GM21390 (cell line): ENCODE data around the gene HS3ST4.
"Not testable (repeated sequence)": the region's sequence is repeated elsewhere in the genome, so short reads cannot be mapped to it uniquely, and the experiment has no call there.

ENCODE experiments used
- ATAC-seq: cut with Tn5 transposase; IDR thresholded peaks from one replicate; pipeline ENCODE4 v1.9.1; 2021; ENCODE audit not compliant: unreplicated experiment

HS3ST4 gene

GRCh38 chr16:26071101-26071866 is 379.5 kb downstream of the HS3ST4 start:
- no peak for ATAC-seq

GRCh38 chr16:26078716-26079355 is 387.1 kb downstream of the HS3ST4 start:
- ATAC-seq: no peak

GRCh38 chr16:26087091-26087490 is 395.3 kb downstream of the HS3ST4 start:
- ATAC-seq: no peak

GRCh38 chr16:26091511-26091910 is 399.8 kb downstream of the HS3ST4 start:
- ATAC-seq: no peak

GRCh38 chr16:26098206-26098605 is 406.4 kb downstream of the HS3ST4 start:
- ATAC-seq: not testable (repeated sequence)

GRCh38 chr16:26102369-26102768 is 410.6 kb downstream of the HS3ST4 start:
- no peak for ATAC-seq

- ATAC-seq: no peak
Observed at GRCh38 chr16:26108836-26109505, 417.2 kb downstream of the HS3ST4 start.

- ATAC-seq: no peak
Observed at GRCh38 chr16:26111900-26112299, 420.1 kb downstream of the HS3ST4 start.

GRCh38 chr16:26118575-26118974 is 426.8 kb downstream of the HS3ST4 start:
- ATAC-seq: no peak

GRCh38 chr16:26120729-26121128 is 429.0 kb downstream of the HS3ST4 start:
- no peak for ATAC-seq

- no peak for ATAC-seq
Observed at GRCh38 chr16:26128296-26128695, 436.5 kb downstream of the HS3ST4 start.

- ATAC-seq: no peak
Observed at GRCh38 chr16:26129997-26130396, 438.2 kb downstream of the HS3ST4 start.

- no peak for ATAC-seq
Observed at GRCh38 chr16:26133416-26134093, 441.8 kb downstream of the HS3ST4 start.

GRCh38 chr16:26134588-26134987 is 442.8 kb downstream of the HS3ST4 start:
- ATAC-seq: no peak

- ATAC-seq: no peak
Observed at GRCh38 chr16:26137956-26138355, 446.2 kb downstream of the HS3ST4 start.

GRCh38 chr16:26139091-26139490 is 447.3 kb downstream of the HS3ST4 start:
- ATAC-seq: no peak

- no peak for ATAC-seq
Observed at GRCh38 chr16:26139884-26140283, 448.1 kb downstream of the HS3ST4 start.

GRCh38 chr16:26149364-26150190 is 457.8 kb downstream of the HS3ST4 start:
- ATAC-seq: no peak

GRCh38 chr16:26155221-26155620 is 463.5 kb downstream of the HS3ST4 start:
- no peak for ATAC-seq

GRCh38 chr16:26157319-26157718 is 465.6 kb downstream of the HS3ST4 start:
- no peak for ATAC-seq
